Heart left ventricle (tissue), 13 donors: ENCODE data around the gene ALOX5AP.

ENCODE experiments used
- CTCF ChIP-seq, 12 donors: fragments of 200-600 bp; sonication (generic) in 4 of 12; IDR thresholded peaks; one replicate each; pipeline versions ENCODE4 v1.5.0 to v1.8.0; 2018 to 2022; ENCODE audit warnings: antibody characterized with exemption in 12 of 12, mild to moderate bottlenecking in 5 of 12
- POLR2A ChIP-seq, 2 donors: fragments of 450-650 bp; IDR thresholded peaks; one replicate each; pipeline ENCODE4 v1.6.1; 2017; ENCODE audit warnings: antibody characterized with exemption in 2 of 2, mild to moderate bottlenecking in 2 of 2, moderate library complexity in 2 of 2
- donor health status: ischemic (EF 13 %, LVEDD 7.1; RV severe dilation, severe dysfunction).
- donor health status: DM: no; HTN: yes; CAD: no.
- donor health status: DM: no; HTN: no; CAD: no.
- donor health status: ischemic (EF 25% LVEDD 6.9; RV normal size, moderate dysfunction).
- donor health status: ischemic (EF 25% LVEDD 5.7; RV mildly dilated, moderate dysfunction).
- donor health status: ischemic (EF 35%, LVEDD 5.7; RV mildly dilated, moderate dysfunction).
- donor health status: nonischemic (EF 11% LVEDD 7.7; RV severe dilation, severe dysfunction).
- donor health status: DM: yes; HTN: yes; CAD: no.
- donor health status: PGD.
- donor health status: ischemic (EF 29% LVEDD 5.4; RV normal size, mild dysfunction).
- donor health status: nonischemic (EF 23%, LVEDD 6.1; RV moderate dilation, normal function).

DNA sequence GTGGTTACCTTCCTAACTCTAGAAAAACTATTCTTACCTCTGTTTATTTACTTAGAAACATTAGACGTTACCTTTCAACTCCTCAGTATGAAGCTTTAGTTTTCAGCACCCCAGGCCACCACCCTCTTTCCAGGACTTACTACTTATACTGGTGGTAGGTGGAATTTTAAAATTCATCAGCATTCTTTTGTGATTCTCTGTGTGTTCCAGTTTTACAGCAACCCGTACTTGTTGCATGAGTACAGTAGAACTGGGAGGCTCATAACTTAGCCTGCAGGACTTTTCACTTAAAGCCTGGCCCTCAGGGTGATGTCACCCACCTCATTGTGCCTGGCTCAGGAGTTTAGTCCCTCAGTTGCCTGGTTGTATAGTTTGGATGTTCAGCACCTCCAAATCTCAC lies 49.4 kb upstream of the ALOX5AP start:
- no peak for TF ChIP-seq CTCF (IDR thresholded peaks at IDR 0.05)
- no peak for TF ChIP-seq POLR2A (IDR thresholded peaks at IDR 0.05)
